Raji (cell line): ENCODE results near the gene CASP3.

ENCODE experiments used
- POLR2A ChIP-seq: IDR thresholded peaks from 2 replicates; pipeline ENCODE4 v1.6.1; 2011; ENCODE audit warnings: low read depth, low read length, control low read depth; ENCODE audit not compliant: insufficient read depth

CASP3 gene

GRCh38 chr4:184649026-184649970 is at the start of gene CASP3, which contains the start of gene PRIMPOL:
CASP3 (minus strand) TSS chr4:184649447; CDS start chr4:184638453, 10,994 bp downstream.
PRIMPOL (plus strand) TSS chr4:184649738; CDS start chr4:184657141, 7,403 bp downstream.
- peak; percentile 95 for TF ChIP-seq POLR2A

GRCh38 chr4:184697956-184698355 is 48.7 kb upstream of the CASP3 start:
- TF ChIP-seq POLR2A: no peak

GRCh38 chr4:184695178-184695896 is 46.1 kb upstream of the CASP3 start:
- no peak for TF ChIP-seq POLR2A

GRCh38 chr4:184694412-184694956 is 45.2 kb upstream of the CASP3 start:
- TF ChIP-seq POLR2A: no peak

- TF ChIP-seq POLR2A: no peak
Measured at GRCh38 chr4:184693056-184693455, 43.8 kb upstream of the CASP3 start.

- TF ChIP-seq POLR2A: no peak
Measured at GRCh38 chr4:184689681-184690080, 40.4 kb upstream of the CASP3 start.

- no peak for TF ChIP-seq POLR2A
Measured at GRCh38 chr4:184688447-184688846, 39.2 kb upstream of the CASP3 start.

GRCh38 chr4:184688005-184688404 is 38.8 kb upstream of the CASP3 start:
- no peak for TF ChIP-seq POLR2A

GRCh38 chr4:184684491-184685189 is 35.4 kb upstream of the CASP3 start:
- no peak for TF ChIP-seq POLR2A

GRCh38 chr4:184681916-184682315 is 32.7 kb upstream of the CASP3 start:
- no peak for TF ChIP-seq POLR2A

GRCh38 chr4:184680698-184681097 is 31.5 kb upstream of the CASP3 start:
- no peak for TF ChIP-seq POLR2A

GRCh38 chr4:184675821-184676492 is 26.7 kb upstream of the CASP3 start:
- TF ChIP-seq POLR2A: no peak

GRCh38 chr4:184675018-184675417 is 25.8 kb upstream of the CASP3 start:
- no peak for TF ChIP-seq POLR2A

GRCh38 chr4:184674011-184674410 is 24.8 kb upstream of the CASP3 start:
- TF ChIP-seq POLR2A: no peak
